HG03097 (cell line): ENCODE measurements around the gene TNPO2.
"Not testable (repeated sequence)": the region's sequence is repeated elsewhere in the genome, so short reads cannot be mapped to it uniquely, and the experiment has no call there.

ENCODE experiments used
- ATAC-seq: cut with Tn5 transposase; IDR thresholded peaks from one replicate; pipeline ENCODE4 v1.9.1; 2021; ENCODE audit not compliant: unreplicated experiment, low FRiP score

The TNPO2 gene

DNA sequence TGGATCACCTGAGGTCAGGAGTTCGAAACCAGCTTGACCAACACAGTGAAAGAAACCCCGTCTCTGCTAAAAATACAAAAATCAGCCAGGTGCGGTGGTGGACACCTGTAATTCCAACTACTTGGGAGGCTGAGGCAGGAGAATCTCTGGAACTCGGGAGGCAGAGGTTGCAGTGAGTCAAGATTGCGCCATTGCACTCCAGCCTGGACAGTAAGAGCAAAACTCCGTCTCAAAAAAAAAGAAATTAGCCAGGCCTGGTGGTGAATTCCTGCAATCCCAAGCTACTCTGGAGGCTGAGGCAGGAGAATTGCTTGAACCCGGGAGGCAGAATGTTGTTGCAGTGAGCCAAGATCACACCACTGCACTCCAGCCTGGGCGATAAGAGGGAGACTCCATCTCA is 15.1 kb downstream of the TNPO2 start:
- ATAC-seq = no peak

DNA sequence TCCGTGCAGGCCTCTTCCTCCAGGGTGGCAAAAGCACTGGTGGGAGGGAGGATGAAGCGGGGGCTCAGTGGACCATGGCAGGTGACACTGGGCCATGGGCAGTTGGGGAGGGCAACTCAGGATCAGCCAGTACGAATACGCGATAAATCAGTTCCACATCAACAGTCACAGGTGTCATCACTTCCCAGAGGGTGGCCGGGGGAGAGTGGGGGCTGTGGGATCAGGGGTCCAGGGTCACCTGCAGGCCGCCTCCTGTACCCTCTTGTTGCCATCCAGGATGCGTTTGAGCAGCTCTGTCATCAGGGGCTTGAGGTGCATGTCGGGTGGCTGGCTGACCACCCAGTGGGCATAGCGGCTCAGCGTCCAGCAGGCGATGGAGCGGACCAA is 17.4 kb downstream of the TNPO2 start:
- no peak for ATAC-seq

DNA sequence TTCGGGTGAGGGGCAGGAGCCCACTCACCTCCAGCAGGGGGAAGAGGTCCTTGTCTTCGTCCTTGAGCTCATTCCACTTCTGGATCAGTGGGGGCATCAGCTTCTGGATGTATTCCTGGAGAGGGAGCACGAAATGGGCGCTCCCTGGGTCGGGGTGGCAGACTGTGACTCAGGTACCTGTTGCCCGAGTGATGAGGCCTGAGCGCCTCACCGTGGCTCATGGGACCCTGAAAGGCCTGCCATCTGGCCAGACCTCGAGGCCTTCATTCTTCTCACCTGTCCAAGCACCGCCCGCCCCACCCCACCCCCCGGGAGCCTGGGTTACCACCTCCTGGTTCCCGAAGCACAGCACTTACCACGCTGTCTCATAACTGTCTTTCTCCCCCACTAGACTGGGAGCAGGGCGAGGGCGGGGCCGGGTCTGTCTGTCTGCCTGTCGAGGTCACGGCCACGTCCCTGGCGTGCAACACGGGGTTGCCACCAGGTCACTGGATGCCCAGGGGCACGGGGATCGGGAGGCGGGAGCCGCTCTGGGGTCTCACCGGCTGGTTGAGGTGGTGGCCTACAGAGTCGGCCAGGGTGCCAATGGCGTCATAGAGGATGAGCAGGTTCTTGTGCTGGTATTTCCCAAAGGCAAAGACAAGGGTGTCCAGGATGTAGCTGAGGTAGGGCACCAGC is 17.9 kb downstream of the TNPO2 start:
- no peak for ATAC-seq

DNA sequence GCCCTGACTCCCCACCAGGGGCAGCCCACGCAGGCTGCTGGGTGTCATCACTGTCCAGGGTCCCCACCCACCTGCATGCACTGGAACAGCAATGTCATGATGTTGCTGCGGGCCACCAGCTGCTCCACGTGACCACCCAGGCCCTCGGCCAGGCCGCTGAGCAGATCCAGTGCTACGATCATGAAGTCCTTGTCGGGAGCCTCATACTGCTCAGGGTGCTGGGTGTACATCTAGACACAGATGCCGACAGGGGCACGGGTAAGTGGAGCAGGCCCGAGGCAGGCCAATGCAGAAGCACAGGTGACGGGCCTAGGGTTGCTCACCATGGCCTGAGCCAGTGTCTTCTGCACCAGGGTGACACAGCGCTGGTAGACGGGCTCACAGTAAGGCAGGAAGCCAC is 18.6 kb downstream of the TNPO2 start:
- ATAC-seq = no peak

DNA sequence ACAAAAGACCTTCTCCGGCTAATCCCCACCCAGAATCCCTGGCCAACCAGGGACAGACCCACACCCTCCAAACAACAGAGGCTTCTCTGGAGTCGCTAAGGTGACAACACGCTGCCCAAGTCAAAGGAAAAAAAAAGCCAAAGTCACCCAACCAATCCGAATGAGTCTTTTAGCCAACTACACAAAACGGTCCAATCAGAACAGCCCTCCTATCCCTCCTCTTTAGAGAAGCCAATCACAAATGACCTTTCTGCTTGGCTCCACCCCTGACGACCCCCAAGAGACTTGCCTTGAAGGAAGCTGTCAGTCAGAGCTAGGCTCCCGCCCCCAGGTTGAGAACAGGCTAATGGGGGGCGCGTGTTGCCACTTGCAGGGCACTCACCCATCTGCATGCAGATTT is 20.7 kb downstream of the TNPO2 start:
- no peak for ATAC-seq

DNA sequence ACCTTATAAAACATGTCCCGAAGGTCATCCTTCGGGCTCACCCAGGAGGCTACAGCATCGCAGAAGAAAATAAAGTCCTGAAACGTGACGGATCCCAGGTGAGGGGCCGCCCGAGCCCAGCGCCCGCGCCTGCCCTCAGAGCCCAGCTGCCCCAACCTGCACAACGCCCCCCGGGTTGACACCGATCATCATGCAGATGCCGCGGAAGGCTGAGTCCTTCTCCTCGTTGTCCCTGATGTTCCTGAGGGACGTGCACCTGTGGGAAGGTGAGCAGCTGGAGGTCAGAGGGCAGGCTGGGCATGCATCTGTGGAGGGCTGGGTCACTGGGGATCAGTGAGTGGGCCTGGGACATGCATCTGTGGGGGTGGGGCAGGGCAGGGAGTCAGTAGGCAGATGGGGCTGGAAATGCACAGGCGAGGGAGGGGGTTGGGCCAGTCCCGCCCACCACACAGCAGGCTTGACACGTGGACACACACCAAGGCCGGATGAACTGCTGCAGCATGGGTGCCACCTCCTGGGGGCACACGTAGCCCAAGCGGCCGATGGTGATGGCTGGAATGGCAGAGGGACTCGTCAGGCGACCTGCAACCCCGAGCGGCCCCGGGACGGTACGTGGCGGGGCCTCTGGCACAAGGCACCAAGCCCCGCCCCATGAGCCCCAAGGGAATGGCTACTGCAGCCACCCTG is 22.0 kb downstream of the TNPO2 start:
- no peak for ATAC-seq

DNA sequence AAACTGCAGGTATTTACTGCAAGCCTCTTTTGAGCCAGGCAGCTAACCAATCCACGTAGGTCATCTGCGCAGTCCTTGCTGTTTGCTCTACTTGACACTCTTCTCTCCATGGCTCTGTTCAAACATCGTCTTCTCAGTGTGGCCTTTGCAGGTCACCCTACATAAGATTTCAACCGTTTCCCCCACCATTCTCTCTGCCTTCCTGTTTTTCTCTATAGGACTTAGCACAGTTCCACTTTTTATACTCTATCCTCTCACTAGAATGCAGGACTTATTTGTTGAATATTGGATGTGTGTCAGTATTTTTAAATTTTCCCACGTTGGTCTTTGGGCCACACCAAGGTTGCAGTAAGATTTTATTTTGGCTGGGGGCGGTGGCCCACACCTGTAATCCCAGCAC is 25.6 kb downstream of the TNPO2 start:
- ATAC-seq = no peak

DNA sequence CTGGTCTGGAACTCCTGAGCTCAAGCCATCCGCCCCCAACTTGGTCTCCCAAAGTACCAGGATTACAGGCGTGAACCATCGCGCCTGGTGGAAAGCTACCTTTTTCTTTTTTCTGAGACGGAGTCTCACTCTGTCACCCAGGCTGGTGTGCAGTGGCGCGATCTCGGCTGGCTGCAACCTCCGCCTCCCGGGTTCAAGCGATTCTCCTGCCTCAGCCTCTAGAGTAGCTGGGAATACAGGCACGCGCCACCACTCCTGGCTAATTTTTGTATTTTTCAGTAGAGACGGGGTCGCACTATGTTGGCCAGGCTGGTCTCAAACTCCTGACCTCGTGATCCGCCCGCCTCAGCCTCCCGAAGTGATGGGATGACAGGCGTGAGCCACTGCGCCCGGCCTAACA is 26.3 kb downstream of the TNPO2 start:
- not testable (repeated sequence) for ATAC-seq

DNA sequence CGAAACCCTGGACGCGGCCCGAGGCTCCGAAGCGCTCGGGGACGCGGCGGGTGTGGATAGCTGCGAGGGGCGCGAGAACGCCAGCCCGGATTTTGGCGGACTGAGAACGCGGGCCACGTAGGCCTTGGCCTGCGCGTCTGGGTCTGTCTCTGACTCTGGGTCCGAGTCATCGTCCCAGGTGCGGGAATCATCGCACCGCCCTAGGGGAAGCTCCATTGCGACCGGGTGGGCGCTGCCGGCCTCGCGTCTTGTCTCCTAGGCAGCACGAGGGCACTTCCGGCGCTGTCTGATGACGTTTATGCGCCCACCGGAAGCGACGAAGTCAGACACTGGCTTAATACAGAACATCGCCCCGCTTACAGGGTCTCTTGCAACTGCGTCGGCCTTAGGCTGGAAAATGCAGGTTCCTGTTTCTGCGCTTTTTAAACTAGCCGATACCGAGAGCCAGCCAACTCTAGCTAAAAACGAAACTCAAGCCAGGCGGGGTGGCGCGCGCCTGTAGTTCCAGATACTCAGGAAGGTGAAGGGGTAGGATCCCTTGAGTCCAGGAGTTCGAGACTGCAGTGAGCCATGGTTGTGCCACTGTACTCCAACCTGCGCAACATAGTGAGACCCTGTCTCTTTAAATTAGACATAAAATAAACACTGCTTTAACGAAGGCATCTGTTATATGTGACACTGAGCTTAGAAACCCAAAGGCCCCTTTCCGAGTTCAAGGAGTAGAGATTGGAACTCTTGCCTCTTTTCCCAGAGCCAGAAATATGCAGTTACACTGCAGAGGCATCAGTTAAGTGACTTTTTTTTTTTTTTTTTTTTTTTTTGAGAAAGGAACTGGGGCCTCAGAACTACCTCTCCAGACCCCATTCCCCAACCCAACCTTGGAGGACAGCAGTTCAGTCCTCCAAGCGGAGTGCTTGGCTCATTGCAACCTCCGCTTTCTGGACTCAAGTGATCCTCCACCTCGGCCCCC is 27.1 kb downstream of the TNPO2 start, which contains the start of gene FBXW9:
FBXW9 (minus strand) TSS at position 266 of the 970 bp plus-strand sequence; CDS start at position 216, 50 bp downstream.
- ATAC-seq = peak; percentile 54

DNA sequence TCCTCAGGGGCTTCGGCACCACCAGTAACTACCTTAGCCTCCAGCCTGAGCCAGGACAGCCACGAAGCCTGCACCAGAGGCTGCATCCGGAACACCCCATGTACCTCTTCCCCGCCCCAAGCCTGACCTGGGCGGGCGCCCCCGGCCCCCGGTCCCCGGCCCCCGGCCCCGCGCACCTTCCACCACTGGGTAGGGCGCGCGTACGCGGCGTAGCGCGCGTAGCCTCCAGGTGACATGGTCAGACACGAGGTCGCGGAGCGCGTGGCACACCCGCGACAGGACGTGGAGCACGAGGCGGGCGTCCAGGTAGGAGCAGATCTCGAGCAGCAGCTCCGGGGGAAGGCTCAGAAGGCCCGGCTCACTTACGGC is 27.8 kb downstream of the TNPO2 start:
- ATAC-seq = peak; percentile 20

DNA sequence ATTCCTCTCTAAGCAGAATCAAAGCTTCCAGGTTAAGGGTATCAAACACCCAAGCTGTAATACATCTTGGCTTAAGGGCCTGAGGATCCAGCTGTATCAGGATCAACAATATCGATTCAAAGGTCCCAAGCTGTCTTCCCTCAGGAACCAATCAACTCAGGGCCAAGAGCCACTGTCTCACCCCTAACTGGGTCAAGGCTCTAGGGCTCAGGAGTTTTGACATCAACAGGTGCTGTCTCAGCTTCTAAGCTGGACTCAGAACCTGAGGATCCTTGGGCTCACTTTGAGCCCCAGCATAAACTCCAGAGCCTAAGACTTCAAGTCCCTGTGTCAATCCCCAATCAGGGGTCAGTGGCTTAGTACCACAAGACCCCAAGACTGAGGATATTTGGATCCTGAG is 28.2 kb downstream of the TNPO2 start:
- ATAC-seq = no peak

DNA sequence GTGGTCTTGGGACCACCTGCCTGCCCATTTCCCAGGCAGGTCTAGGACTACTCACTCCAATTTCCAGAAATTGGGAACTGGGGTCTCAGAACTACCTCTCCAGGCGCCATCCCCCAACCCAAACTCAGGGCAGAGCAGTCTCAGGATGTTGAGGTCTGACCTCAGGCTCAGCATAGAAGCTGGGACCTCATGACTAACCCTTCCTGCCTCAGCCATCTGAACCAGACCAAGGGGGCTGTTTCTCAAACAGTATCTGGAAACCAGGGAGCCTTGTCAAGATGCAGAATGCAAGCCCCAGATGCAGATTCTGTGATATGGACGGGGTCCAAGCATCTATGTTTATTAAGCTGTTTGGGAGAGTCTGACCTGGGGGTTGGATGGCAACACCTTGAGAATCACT is 28.6 kb downstream of the TNPO2 start:
- ATAC-seq = no peak

DNA sequence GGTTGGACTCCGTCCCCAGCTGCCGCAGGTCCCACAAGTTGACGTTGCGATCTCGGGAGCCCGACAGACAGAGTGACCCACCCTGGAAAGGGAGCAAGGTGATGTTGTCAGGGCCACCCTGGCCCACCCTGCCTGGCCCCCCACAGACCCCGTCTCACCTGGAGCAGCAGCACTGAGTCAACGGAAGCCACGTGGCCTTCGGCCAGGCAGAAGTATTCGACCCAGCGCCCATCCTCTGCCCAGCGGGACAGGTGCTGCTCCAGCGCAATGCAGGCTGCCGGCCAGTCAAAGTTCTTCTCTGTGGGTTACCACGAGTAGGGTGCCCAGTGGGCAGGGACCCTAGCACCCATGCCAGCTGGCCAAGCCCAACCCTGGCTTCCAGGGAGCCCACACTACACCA is 29.1 kb downstream of the TNPO2 start:
- no peak for ATAC-seq

DNA sequence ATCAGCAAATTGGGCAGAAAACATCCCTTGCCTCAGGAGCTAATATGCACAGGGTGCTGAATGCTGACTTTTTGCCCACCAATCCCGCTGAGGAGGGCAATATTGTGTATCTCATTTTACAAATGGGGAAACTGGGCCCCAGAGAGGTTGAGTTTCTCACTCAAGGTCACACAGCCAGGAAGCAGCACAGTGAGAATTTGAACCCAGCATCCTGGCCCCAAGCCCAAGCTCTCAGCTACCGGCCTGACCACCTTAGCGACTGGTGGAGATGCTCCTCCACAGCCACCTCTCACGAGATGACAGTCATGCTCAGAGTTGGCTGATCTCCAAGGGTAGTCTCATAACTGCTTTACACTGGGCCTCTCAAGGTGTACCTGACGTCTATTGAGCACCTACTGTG is 30.8 kb downstream of the TNPO2 start:
- ATAC-seq = no peak

DNA sequence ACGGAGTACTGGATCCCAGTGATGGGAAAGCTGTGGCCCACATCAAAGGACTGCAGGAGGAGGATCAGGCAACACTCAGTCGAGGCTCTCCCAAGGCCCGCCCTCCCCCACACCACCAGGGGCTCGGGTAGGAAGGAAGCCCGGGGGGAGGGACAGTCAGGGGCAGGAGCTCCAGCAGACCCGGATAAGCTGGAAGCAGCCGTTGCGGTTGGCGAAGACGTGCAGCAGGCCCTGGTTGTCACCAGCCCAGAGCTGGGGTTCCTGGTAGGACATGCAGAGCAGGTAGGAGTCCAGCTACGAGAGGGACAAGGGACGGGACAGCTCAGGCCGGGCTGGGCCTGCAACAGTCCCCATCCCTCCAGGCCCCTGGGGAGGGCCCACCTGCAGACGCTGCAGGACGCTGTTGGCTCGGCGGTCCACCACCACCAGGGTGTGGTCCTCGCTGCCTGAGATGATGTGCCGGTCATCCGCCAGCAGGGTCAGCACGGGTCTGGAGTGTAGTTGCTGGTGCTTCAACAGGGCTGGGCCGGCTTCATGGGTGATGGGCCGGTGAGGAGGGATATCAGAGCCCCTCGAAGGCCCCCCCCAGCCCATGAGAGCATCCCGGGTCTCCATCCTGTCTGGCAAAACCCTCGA is 34.0 kb downstream of the TNPO2 start:
- ATAC-seq = no peak

DNA sequence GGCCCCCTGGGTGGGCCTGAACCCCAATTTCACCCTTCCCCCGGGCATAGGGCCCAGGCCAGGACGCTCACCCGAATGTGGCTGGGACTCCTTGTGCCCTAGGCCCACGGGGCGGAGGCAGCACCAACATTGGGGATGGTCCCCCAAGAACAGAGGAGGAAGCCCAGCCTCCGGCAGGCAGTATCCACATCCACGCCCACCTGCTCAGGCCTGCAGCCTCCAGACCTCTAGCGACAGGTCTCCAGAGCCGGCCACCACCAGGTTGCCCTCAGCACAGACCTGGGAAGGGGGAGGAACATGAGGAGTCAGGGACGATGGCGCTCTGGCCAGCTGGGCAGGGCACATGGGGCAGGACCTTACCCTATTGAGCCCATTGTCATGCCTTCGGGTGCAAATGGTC is 34.7 kb downstream of the TNPO2 start:
- ATAC-seq = no peak

DNA sequence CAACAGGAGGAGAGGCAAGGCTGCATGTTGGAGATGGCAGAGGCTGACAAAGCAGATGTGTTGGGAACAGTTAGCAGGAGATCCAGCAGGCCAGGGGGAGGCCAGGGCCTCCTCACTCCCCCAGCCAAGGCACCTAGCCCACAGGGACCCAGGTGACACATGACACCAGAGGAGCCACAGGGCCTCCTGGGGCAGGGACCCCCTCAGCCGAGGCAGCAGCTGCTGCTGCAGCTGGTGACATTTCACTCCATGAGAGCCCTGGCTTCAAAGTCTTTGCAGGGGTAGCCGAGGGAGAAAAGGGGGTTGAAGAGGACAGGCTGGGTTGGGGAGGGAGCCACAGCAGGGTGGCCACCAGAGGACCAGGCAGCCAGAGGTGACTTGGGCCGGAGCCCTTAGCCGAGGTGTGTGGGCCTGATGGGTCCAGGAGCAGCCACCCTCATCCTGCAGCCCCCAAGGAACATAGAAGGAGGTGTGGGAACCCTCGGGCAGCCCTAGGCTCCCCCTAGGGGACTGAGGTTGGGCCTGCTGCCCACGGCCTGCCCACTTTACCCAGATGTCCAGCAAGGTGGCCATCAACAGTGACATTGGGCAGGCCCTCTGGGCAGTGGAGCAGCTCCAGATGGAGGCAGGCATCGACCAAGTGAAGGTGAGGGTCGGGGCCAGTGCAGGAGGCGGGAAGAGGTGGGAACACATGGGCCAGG is 36.1 kb downstream of the TNPO2 start, which contains the start of gene GNG14:
GNG14 (plus strand) TSS at position 503 of the 701 bp plus-strand sequence; CDS start at position 554, 51 bp downstream.
- ATAC-seq = no peak

DNA sequence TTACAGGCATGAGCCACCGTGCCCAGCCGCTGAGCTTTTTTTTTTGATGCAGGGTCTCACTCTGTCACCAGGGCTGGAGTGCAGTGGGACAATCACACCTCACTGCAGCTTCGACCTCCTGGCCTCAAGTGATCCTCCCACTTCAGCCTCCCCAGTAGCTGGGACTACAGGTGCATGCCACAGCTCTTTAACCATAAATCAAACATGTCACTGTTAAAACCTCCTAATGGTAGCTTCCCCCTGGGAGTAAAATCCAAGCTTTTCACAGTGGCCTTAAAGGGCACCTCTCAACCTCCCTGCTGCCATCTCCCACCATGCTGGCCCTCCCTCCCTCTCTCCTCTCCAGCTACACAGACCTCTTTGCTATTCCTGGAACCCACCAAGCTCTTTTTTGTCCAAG is 37.9 kb downstream of the TNPO2 start:
- no peak for ATAC-seq

DNA sequence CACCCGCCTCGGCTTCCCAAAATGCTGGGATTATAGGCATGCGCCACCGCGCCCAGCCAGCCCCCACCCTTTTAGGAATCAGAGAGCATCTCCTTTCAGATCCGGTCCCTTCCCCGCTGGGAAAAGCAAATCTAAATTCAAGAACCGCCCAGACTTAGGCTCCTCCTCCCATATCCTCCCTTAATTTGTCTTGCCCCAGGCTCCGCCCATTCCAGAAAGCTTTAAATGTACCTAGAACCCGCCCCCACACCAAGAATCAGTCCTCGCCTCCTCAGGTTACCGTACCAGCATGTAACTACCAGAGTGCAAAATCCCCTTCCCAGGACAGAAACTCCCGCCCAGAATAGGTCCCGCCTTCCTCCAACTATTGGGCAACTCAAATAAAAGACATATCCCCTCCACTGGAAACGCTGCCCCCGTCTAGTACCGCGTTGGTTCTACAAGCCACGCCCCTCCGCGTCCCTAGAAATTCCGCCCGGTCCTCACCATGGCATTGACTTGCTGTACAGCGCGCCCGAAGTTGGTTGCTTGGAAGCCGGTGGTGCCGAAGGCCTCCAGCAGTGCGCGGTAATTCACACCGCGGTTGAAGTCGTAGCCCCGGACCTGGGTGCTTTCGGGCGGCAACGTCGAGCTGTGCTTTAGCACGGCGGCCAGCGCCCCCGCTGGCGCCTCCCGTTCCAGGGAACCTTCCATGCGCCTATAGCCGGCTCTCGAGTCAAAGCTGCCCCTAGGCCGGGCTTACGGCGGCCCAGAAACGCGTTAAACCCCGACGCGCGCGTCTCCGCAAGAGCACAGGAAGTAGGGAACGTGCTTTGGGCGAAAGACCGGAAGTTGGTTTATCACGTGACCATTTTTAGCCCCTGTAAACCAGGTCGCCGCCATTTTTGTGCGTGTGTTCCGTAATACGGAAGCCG is 42.4 kb downstream of the TNPO2 start, which contains the start of gene DHPS:
DHPS (minus strand) TSS at position 807 of the 914 bp plus-strand sequence; CDS start at position 693, 114 bp downstream.
- peak; percentile 57 for ATAC-seq
